ENCODE measurements around the gene KLHL26. TPM values are rescaled to one million over a fixed set of nuclear protein-coding genes. Genes with fewer than 3 reads are reported as not detected.
A peak's percentile ranks its signal among the peaks of the same experiment; 100 is the strongest.

The KLHL26 gene
- total RNA-seq, 2 experiments from 2014 or later = 12.8 to 15.8 TPM

GRCh38 chr19:18606281-18607225, 30.3 kb upstream of the KLHL26 start, which contains the start of gene CRLF1:
Gene CRLF1, minus strand, starts transcription at chr19:18606799. Its CDS starts 143 bp downstream, at chr19:18606656.
- peaks cover 4% of the 10 kb centered on the region for H3K4me1 Mint-ChIP-seq
- peaks cover 77% of the 10 kb centered on the region for H3K27me3 Mint-ChIP-seq
- no peak for ATAC-seq
- no peak within 1 kb of the TSS for H3K27ac Mint-ChIP-seq
- no peaks in the 10 kb centered on the region for H3K9me3 Mint-ChIP-seq (ENCODE audit: low read depth)
- DNase-seq = no peak
- CTCF ChIA-PET = no interaction called here
- H3K36me3 Mint-ChIP-seq = no peaks in the 10 kb centered on the region
- no peak within 1 kb of the TSS for H3K4me3 Mint-ChIP-seq

- Mint-ChIP-seq H3K4me3 (no peak overlapping the region), H3K4me1 (peaks cover 8% of the 10 kb centered on the region), H3K9me3 (ENCODE audit: low read depth) (no peaks in the 10 kb centered on the region), H3K27me3 (peaks cover 77% of the 10 kb centered on the region), H3K27ac (no peak overlapping the region), H3K36me3 (no peaks in the 10 kb centered on the region)
- DNase-seq = no peak
- no peak for ATAC-seq
- CTCF ChIA-PET = no interaction called here
Measured at GRCh38 chr19:18607226-18608101, 29.4 kb upstream of the KLHL26 start.

GRCh38 chr19:18608102-18608804, 28.6 kb upstream of the KLHL26 start:
- H3K36me3 Mint-ChIP-seq = no peaks in the 10 kb centered on the region
- H3K4me3 Mint-ChIP-seq = no peak overlapping the region
- CTCF ChIA-PET = no interaction called here
- H3K27ac Mint-ChIP-seq = no peak overlapping the region
- peaks cover 9% of the 10 kb centered on the region for H3K4me1 Mint-ChIP-seq
- no peaks in the 10 kb centered on the region for H3K9me3 Mint-ChIP-seq (ENCODE audit: low read depth)
- DNase-seq (no peak), ATAC-seq (no peak)
- H3K27me3 Mint-ChIP-seq = peaks cover 73% of the 10 kb centered on the region

- ATAC-seq = no peak
- Mint-ChIP-seq H3K4me3 (no peak overlapping the region), H3K27me3 (peaks cover 77% of the 10 kb centered on the region), H3K27ac (no peak overlapping the region), H3K9me3 (ENCODE audit: low read depth) (no peaks in the 10 kb centered on the region), H3K36me3 (no peaks in the 10 kb centered on the region), H3K4me1 (peaks cover 9% of the 10 kb centered on the region)
- CTCF ChIA-PET = no interaction called here
- no peak for DNase-seq
Measured at GRCh38 chr19:18608805-18609716, 27.8 kb upstream of the KLHL26 start.

- H3K9me3 Mint-ChIP-seq (ENCODE audit: low read depth) = no peaks in the 10 kb centered on the region
- H3K27me3 Mint-ChIP-seq = peaks cover 77% of the 10 kb centered on the region
- H3K4me3 Mint-ChIP-seq = no peak overlapping the region
- H3K36me3 Mint-ChIP-seq = no peaks in the 10 kb centered on the region
- DNase-seq (no peak), ATAC-seq (no peak)
- H3K4me1 Mint-ChIP-seq = peaks cover 9% of the 10 kb centered on the region
- CTCF ChIA-PET = no interaction called here
- no peak overlapping the region for H3K27ac Mint-ChIP-seq
Measured at GRCh38 chr19:18609717-18610051, 27.1 kb upstream of the KLHL26 start.

- Mint-ChIP-seq H3K27me3 (peaks cover 76% of the 10 kb centered on the region), H3K27ac (no peak overlapping the region), H3K9me3 (ENCODE audit: low read depth) (no peaks in the 10 kb centered on the region), H3K4me3 (no peak overlapping the region), H3K4me1 (peaks cover 9% of the 10 kb centered on the region), H3K36me3 (no peaks in the 10 kb centered on the region)
- CTCF ChIA-PET = no interaction called here
- no peak for DNase-seq
- ATAC-seq = no peak
Measured at GRCh38 chr19:18610245-18610555, 26.6 kb upstream of the KLHL26 start.

- Mint-ChIP-seq H3K27ac (no peak overlapping the region), H3K36me3 (no peaks in the 10 kb centered on the region), H3K9me3 (ENCODE audit: low read depth) (no peaks in the 10 kb centered on the region), H3K27me3 (peaks cover 74% of the 10 kb centered on the region), H3K4me3 (no peak overlapping the region), H3K4me1 (peaks cover 9% of the 10 kb centered on the region)
- DNase-seq = no peak
- CTCF ChIA-PET = no interaction called here
- no peak for ATAC-seq
Measured at GRCh38 chr19:18610556-18611326, 26.1 kb upstream of the KLHL26 start.

- H3K4me1 Mint-ChIP-seq = peaks cover 9% of the 10 kb centered on the region
- DNase-seq (no peak), ATAC-seq (no peak)
- CTCF ChIA-PET = no interaction called here
- no peaks in the 10 kb centered on the region for H3K36me3 Mint-ChIP-seq
- no peak overlapping the region for H3K27ac Mint-ChIP-seq
- H3K27me3 Mint-ChIP-seq = peaks cover 79% of the 10 kb centered on the region
- no peak overlapping the region for H3K4me3 Mint-ChIP-seq
- H3K9me3 Mint-ChIP-seq (ENCODE audit: low read depth) = no peaks in the 10 kb centered on the region
Measured at GRCh38 chr19:18611327-18612050, 25.3 kb upstream of the KLHL26 start.

GRCh38 chr19:18612051-18612771, 24.6 kb upstream of the KLHL26 start:
- H3K4me1 Mint-ChIP-seq = peaks cover 9% of the 10 kb centered on the region
- no peaks in the 10 kb centered on the region for H3K36me3 Mint-ChIP-seq
- ATAC-seq (no peak), DNase-seq (no peak)
- peaks cover 75% of the 10 kb centered on the region for H3K27me3 Mint-ChIP-seq
- no peak overlapping the region for H3K27ac Mint-ChIP-seq
- peak overlapping the region; percentile 18 for H3K4me3 Mint-ChIP-seq
- no peaks in the 10 kb centered on the region for H3K9me3 Mint-ChIP-seq (ENCODE audit: low read depth)
- CTCF ChIA-PET = interaction anchor here (1.0 kb wide), 1 partner anchor 161 kb away, joined by 3 read pairs; no protein-coding TSS in a partner anchor

GRCh38 chr19:18612772-18613588, 23.8 kb upstream of the KLHL26 start, which contains the start of gene TMEM59L:
Gene TMEM59L, plus strand, starts transcription at chr19:18612870. Its CDS starts 89 bp downstream, at chr19:18612959.
- Mint-ChIP-seq H3K4me3 (peak within 1 kb of the TSS; percentile 18), H3K9me3 (ENCODE audit: low read depth) (no peaks in the 10 kb centered on the region), H3K4me1 (peaks cover 9% of the 10 kb centered on the region), H3K36me3 (no peaks in the 10 kb centered on the region), H3K27ac (no peak within 1 kb of the TSS), H3K27me3 (peaks cover 67% of the 10 kb centered on the region)
- CTCF ChIA-PET = interaction anchor here (1.0 kb wide), 1 partner anchor 162 kb away, joined by 3 read pairs; no protein-coding TSS in a partner anchor
- ATAC-seq = peak; percentile 53
- DNase-seq = no peak
